Sigmoid colon (tissue), 4 donors: ENCODE measurements around the gene COL23A1.

Experiments
- POLR2AphosphoS5 ChIP-seq, 4 donors: sonication (generic); formaldehyde crosslinking; IDR thresholded peaks; one replicate each; pipeline ENCODE4 v1.6.1; 2017; ENCODE audit warnings: antibody characterized with exemption in 4 of 4
- TF ChIP-seq, protein P1 (sequence below), 4 experiments: fragments of 450-650 bp in 3 of 4; fragments of 200-600 bp in 1 of 4; IDR thresholded peaks; one replicate each; pipeline ENCODE4 v1.5.1; 2016 to 2019; ENCODE audit warnings: antibody characterized with exemption in 4 of 4, mild to moderate bottlenecking in 3 of 4, moderate library complexity in 2 of 4

DNA sequence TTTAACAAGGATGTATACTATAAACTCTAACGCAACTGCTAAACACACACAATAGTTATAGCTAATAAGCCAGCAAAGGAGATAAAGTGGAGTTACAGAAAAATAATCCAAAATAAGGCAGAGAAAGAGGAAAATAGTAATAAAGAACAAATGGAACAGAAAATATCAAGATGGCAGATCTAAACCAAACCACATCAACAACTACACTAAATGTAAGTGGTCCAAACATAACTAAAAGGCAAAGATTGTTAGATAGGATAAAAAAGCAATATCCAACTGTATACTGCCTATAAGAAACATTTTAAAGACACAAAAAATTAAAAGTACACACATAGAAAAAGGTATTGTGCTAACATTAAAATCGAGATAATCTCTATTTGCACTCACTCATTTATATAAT is 5.6 kb upstream of the COL23A1 start:
- TF ChIP-seq, protein P1, sequence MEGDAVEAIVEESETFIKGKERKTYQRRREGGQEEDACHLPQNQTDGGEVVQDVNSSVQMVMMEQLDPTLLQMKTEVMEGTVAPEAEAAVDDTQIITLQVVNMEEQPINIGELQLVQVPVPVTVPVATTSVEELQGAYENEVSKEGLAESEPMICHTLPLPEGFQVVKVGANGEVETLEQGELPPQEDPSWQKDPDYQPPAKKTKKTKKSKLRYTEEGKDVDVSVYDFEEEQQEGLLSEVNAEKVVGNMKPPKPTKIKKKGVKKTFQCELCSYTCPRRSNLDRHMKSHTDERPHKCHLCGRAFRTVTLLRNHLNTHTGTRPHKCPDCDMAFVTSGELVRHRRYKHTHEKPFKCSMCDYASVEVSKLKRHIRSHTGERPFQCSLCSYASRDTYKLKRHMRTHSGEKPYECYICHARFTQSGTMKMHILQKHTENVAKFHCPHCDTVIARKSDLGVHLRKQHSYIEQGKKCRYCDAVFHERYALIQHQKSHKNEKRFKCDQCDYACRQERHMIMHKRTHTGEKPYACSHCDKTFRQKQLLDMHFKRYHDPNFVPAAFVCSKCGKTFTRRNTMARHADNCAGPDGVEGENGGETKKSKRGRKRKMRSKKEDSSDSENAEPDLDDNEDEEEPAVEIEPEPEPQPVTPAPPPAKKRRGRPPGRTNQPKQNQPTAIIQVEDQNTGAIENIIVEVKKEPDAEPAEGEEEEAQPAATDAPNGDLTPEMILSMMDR (IDR thresholded peaks at IDR 0.05) = no peak
- no peak for TF ChIP-seq POLR2AphosphoS5 (IDR thresholded peaks at IDR 0.05)
